MM.1S (cell line): ENCODE measurements around the gene PAX8.

ENCODE experiments used
- CTCF ChIP-seq: fragments of 300-600 bp; sonication (generic); IDR thresholded peaks from 2 replicates; pipeline ENCODE4 v1.5.1; 2016; ENCODE audit warnings: antibody characterized with exemption, low read length, mixed read lengths
- EZH2 ChIP-seq: fragments of 300-600 bp; sonication (generic); optimal IDR thresholded peaks from 2 replicates; pipeline ENCODE3; 2017; ENCODE audit warnings: low read depth, mild to moderate bottlenecking, antibody characterized with exemption, low read length, mixed read lengths
- EZH2phosphoT487 ChIP-seq: fragments of 300-600 bp; sonication (generic); IDR thresholded peaks from 2 replicates; pipeline ENCODE4 v1.6.1; 2018; ENCODE audit warnings: antibody characterized with exemption, low read length

- TF ChIP-seq CTCF (no peak), EZH2phosphoT487 (no peak), EZH2 (no peak)
Observed at GRCh38 chr2:113251118-113251517, 27.6 kb downstream of the PAX8 start.
